Ovary (tissue), 9 donors: ENCODE data around the gene ABCA13. TPM values are rescaled to one million over a fixed set of nuclear protein-coding genes. Genes with fewer than 3 reads are reported as not detected.

Source experiments
- DNase-seq, 5 donors: peaks; one replicate each; pipeline ENCODE4 v3.0.0-alpha.2; 2019 to 2020
- H3K27ac ChIP-seq, 2 donors: fragments of 200-600 bp; one replicate each; pipeline versions ENCODE4 v1.5.1 to v1.8.0; 2019 to 2022
- H3K27me3 ChIP-seq: fragments of 200-600 bp; one replicate; pipeline ENCODE4 v1.8.0; 2022
- H3K36me3 ChIP-seq: fragments of 200-600 bp; sonication (generic); one replicate; pipeline ENCODE4 v1.5.1; 2019
- H3K4me1 ChIP-seq: one replicate; pipeline ENCODE4 v1.8.1; 2013; ENCODE audit warnings: mild to moderate bottlenecking, moderate library complexity; ENCODE audit not compliant: insufficient read depth
- H3K4me3 ChIP-seq: fragments of 200-600 bp; sonication (generic); one replicate; pipeline ENCODE4 v1.5.1; 2017
- H3K9me3 ChIP-seq, 2 donors: fragments of 200-600 bp in 1 of 2; sonication (generic) in 1 of 2; one replicate each; pipeline versions ENCODE4 v1.5.1 to v1.8.1; 2013 to 2019; ENCODE audit warnings: mild to moderate bottlenecking in 1 of 2, moderate library complexity in 1 of 2
- CTCF ChIP-seq, 3 donors: fragments of 450-650 bp in 2 of 3; fragments of 200-600 bp in 1 of 3; IDR thresholded peaks; one replicate each; pipeline versions ENCODE4 v1.5.1 to v1.8.0; 2016 to 2022; ENCODE audit warnings: antibody characterized with exemption in 3 of 3, mild to moderate bottlenecking in 1 of 3
- EP300 ChIP-seq: sonication (generic); formaldehyde crosslinking; IDR thresholded peaks from one replicate; pipeline ENCODE4 v1.6.1; 2017; ENCODE audit warnings: antibody characterized with exemption
- POLR2A ChIP-seq: fragments of 450-650 bp; IDR thresholded peaks from one replicate; pipeline ENCODE4 v1.6.1; 2017; ENCODE audit warnings: antibody characterized with exemption, mild to moderate bottlenecking, moderate library complexity
- WGBS, 3 donors: extraction: QIAGEN DNeasy Blood & Tissue Kit in 1 of 3; methylation state at CpG; one replicate each; pipeline versions ENCODE4 v1.1.5 to v1.1.7; 2013 to 2017; 5-methylcytosine and 5-hydroxymethylcytosine counted together
- intact Hi-C, 4 donors: fragments of 100-400 bp; cut with DNase I; formaldehyde crosslinking; loops; one replicate each; pipeline versions ENCODE4 v1.11.0 to v1.15.1; 2022 to 2023
- polyA plus RNA-seq, 2 donors: library from polyadenylated mRNA; stranded (reverse); fragments of 200-250 nt in 1 of 2; fragments of 350-450 nt in 1 of 2; fragmentation: Illumina TruSeq in 1 of 2; extraction: RNeasy Lipid Tissue Mini Kit (QIAGEN cat#74804) in 1 of 2; gene quantifications; one replicate each; pipeline ENCODE4 v1.2.3, GENCODE V29; 2013 to 2014
- total RNA-seq, 7 donors: library from RNA; depleted of rRNA in 2 of 7; stranded (reverse); fragments of >200 nt in 2 of 7; fragmentation: NEBNext Ultra II Directional in 3 of 7; extraction: Animal tissue kit (Norgen Biotek cat#: 25700) in 3 of 7; gene quantifications; one replicate each; pipeline versions ENCODE4 v1.1.0 to v1.2.4, GENCODE V29; 2016 to 2023
- donor health status: DM: no; HTN: no; CAD: no; lungs with moderate emphysema.
- donor health status: DM: no; HTN: no; CAD: no.
- donor health status: Bipolar disorder and iron deficiency.
- donor health status: DM: yes; HTN: yes; CAD: no.
- donor health status: DM: no; HTN: no; CAD: no.
- donor health status: DM: yes; HTN: yes; CAD: no.

Gene ABCA13
- total and polyA plus RNA-seq, 9 donors = 0.02 to 4.1 (median 0.20) TPM

GRCh38 chr7:48154792-48155413 is 16.4 kb upstream of the ABCA13 start:
- Histone ChIP-seq H3K27ac (no peak overlapping the region), H3K4me3 (no peak overlapping the region), H3K27me3 (no peaks in the 10 kb centered on the region), H3K36me3 (no peaks in the 10 kb centered on the region), H3K9me3 (no peaks in the 10 kb centered on the region), H3K4me1 (no peaks in the 10 kb centered on the region)
- WGBS, 3 donors = 79 to 83% (median 80%) methylated on average over 8 of the region's 8 CpGs
- intact Hi-C loops = no loop called here
- no peak for DNase-seq
- TF ChIP-seq CTCF (IDR thresholded peaks at IDR 0.05) (no peak), POLR2A (no peak), EP300 (no peak)

- no peak for TF ChIP-seq POLR2A
- TF ChIP-seq CTCF (IDR thresholded peaks at IDR 0.05) = no peak
- TF ChIP-seq EP300 = no peak
- Histone ChIP-seq H3K27me3 (no peaks in the 10 kb centered on the region), H3K4me3 (no peak overlapping the region), H3K9me3 (no peaks in the 10 kb centered on the region), H3K27ac (no peak overlapping the region), H3K36me3 (no peaks in the 10 kb centered on the region), H3K4me1 (no peaks in the 10 kb centered on the region)
- 83 to 93% (median 90%) methylated on average over 2 of the region's 2 CpGs for WGBS, 3 donors
- intact Hi-C loops = no loop called here
- DNase-seq = no peak
These were observed 12.9 kb upstream of the ABCA13 start for GRCh38 chr7:48158404-48158803.

- no peaks in the 10 kb centered on the region for H3K4me1 ChIP-seq
- DNase-seq = no peak
- TF ChIP-seq POLR2A (no peak), EP300 (no peak), CTCF (IDR thresholded peaks at IDR 0.05) (no peak)
- no peaks in the 10 kb centered on the region for H3K36me3 ChIP-seq
- no peak overlapping the region for H3K27ac ChIP-seq
- no peaks in the 10 kb centered on the region for H3K9me3 ChIP-seq
- WGBS, 3 donors = 90 to 91% (median 90%) methylated on average over 1 of the region's 1 CpG
- intact Hi-C loops = no loop called here
- no peaks in the 10 kb centered on the region for H3K27me3 ChIP-seq
- no peak overlapping the region for H3K4me3 ChIP-seq
These were observed 9.7 kb upstream of the ABCA13 start for GRCh38 chr7:48161407-48162125.

- intact Hi-C loops = no loop called here
- no peaks in the 10 kb centered on the region for H3K27me3 ChIP-seq
- no peak overlapping the region for H3K4me3 ChIP-seq
- H3K27ac ChIP-seq = no peak overlapping the region
- 59 to 69% (median 59%) methylated on average over 2 of the region's 2 CpGs for WGBS, 3 donors
- H3K36me3 ChIP-seq = no peaks in the 10 kb centered on the region
- H3K9me3 ChIP-seq = no peaks in the 10 kb centered on the region
- TF ChIP-seq POLR2A (no peak), EP300 (no peak), CTCF (IDR thresholded peaks at IDR 0.05) (no peak)
- no peaks in the 10 kb centered on the region for H3K4me1 ChIP-seq
- DNase-seq = no peak
These were observed 6.1 kb upstream of the ABCA13 start for GRCh38 chr7:48165157-48165556.
